ENCODE results near the gene PCNX2.

DNA sequence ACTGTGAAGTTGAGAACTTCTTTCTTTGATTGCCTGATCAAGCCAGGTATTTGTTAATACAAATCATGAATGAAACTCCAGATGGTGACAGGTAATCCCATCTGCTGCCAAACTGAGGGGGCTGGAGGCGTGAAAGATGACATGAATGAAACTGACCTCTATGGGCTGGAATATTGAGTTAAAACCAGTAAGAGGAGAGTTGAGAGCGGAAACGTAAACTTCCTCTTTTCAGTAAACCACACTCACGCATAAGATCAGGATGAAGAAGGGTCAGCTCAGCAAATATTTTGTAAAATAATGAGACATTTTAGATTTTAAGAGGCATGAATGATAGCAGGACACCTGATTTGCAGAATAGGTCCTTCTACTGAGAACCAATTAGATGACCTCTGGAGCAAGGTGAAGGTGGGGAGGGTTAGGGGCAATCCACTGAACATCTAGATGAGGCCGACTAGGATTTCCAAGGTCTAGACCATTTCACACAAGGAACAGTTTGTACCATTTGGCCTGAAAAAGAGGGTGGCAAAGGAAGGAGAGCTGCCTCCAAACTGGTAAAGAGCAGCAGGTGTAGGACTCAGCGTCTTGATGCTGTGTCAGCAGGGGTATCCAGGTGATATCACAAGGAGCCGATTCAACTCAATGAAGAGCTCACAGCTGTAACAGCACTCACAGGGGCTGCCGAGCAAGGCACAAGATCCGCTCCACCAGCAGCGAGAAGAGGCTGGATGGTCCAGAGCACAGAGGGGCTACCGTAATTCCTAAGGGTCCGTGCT, 212.6 kb downstream of the PCNX2 start:
- TF ChIP-seq POLR2A (IDR thresholded peaks at IDR 0.05; ENCODE audit: low read length) (no peak), GATA1 (IDR thresholded peaks at IDR 0.05; ENCODE audit: low read depth, low read length) (no peak)
